Jurkat, Clone E6-1 (cell line): ENCODE results near the gene ABCD3. TPM values are rescaled to one million over a fixed set of nuclear protein-coding genes. Genes with fewer than 3 reads are reported as not detected.
"Not testable (repeated sequence)": the region's sequence is repeated elsewhere in the genome, so short reads cannot be mapped to it uniquely, and the experiment has no call there.

Experiments used
- DNase-seq: peaks from one replicate; pipeline ENCODE4 v3.0.0-alpha.2; 2011; ENCODE audit warnings: low read depth, low spot score
- H3K4me3 ChIP-seq: 2 replicates; pipeline ENCODE4 v1.5.1; 2011; ENCODE audit warnings: mild to moderate bottlenecking, low read length, control low read depth, moderate library complexity
- polyA plus RNA-seq: library from polyadenylated mRNA; unstranded; fragments of >200 nt; gene quantifications from one replicate; pipeline ENCODE4 v1.2.1, GENCODE V29; 2012; ENCODE audit warnings: missing spikeins; ENCODE audit not compliant: insufficient read length, insufficient read depth

Gene ABCD3
- polyA plus RNA-seq = 37.1 TPM

- peak; percentile 95 for DNase-seq
- H3K4me3 ChIP-seq = peak within 1 kb of the TSS; percentile 82
Measured at GRCh38 chr1:94417978-94418663, at the start of gene ABCD3. ABCD3 (plus strand) TSS chr1:94418389; CDS start chr1:94418479, 90 bp downstream.

- not testable (repeated sequence) for H3K4me3 ChIP-seq, DNase-seq
Measured at GRCh38 chr1:94372771-94373170, 45.4 kb upstream of the ABCD3 start.

GRCh38 chr1:94373311-94373710 lies 44.9 kb upstream of the ABCD3 start:
- not testable (repeated sequence) for DNase-seq, H3K4me3 ChIP-seq

- H3K4me3 ChIP-seq, DNase-seq: not testable (repeated sequence)
Measured at GRCh38 chr1:94375666-94376065, 42.5 kb upstream of the ABCD3 start.

GRCh38 chr1:94378493-94378892 lies 39.7 kb upstream of the ABCD3 start:
- H3K4me3 ChIP-seq, DNase-seq: not testable (repeated sequence)

GRCh38 chr1:94379615-94380014 lies 38.6 kb upstream of the ABCD3 start:
- H3K4me3 ChIP-seq = no peak overlapping the region
- no peak for DNase-seq

GRCh38 chr1:94382201-94382600 lies 36.0 kb upstream of the ABCD3 start:
- DNase-seq = peak; percentile 87
- H3K4me3 ChIP-seq = no peak overlapping the region

GRCh38 chr1:94383966-94384408 lies 34.2 kb upstream of the ABCD3 start:
- no peak overlapping the region for H3K4me3 ChIP-seq
- no peak for DNase-seq

GRCh38 chr1:94384485-94385265 lies 33.5 kb upstream of the ABCD3 start:
- peak; percentile 87 for DNase-seq
- peak overlapping the region; percentile 33 for H3K4me3 ChIP-seq

GRCh38 chr1:94385308-94385929 lies 32.8 kb upstream of the ABCD3 start:
- peak; percentile 47 for DNase-seq
- H3K4me3 ChIP-seq = peak overlapping the region; percentile 33

- no peak overlapping the region for H3K4me3 ChIP-seq
- DNase-seq = no peak
Measured at GRCh38 chr1:94389298-94389697, 28.9 kb upstream of the ABCD3 start.

- no peak overlapping the region for H3K4me3 ChIP-seq
- no peak for DNase-seq
Measured at GRCh38 chr1:94394247-94394646, 23.9 kb upstream of the ABCD3 start.

- DNase-seq = no peak
- no peak overlapping the region for H3K4me3 ChIP-seq
Measured at GRCh38 chr1:94395231-94395630, 23.0 kb upstream of the ABCD3 start.

- no peak for DNase-seq
- no peak overlapping the region for H3K4me3 ChIP-seq
Measured at GRCh38 chr1:94395748-94396309, 22.4 kb upstream of the ABCD3 start.

GRCh38 chr1:94396356-94397010 lies 21.7 kb upstream of the ABCD3 start:
- DNase-seq = no peak
- no peak overlapping the region for H3K4me3 ChIP-seq

GRCh38 chr1:94398356-94398755 lies 19.8 kb upstream of the ABCD3 start:
- no peak for DNase-seq
- H3K4me3 ChIP-seq = no peak overlapping the region

- no peak overlapping the region for H3K4me3 ChIP-seq
- no peak for DNase-seq
Measured at GRCh38 chr1:94399453-94399852, 18.7 kb upstream of the ABCD3 start.

GRCh38 chr1:94401206-94401605 lies 17.0 kb upstream of the ABCD3 start:
- H3K4me3 ChIP-seq = no peak overlapping the region
- DNase-seq = no peak

- no peak for DNase-seq
- no peak overlapping the region for H3K4me3 ChIP-seq
Measured at GRCh38 chr1:94406446-94406845, 11.7 kb upstream of the ABCD3 start.
